Fibroblast of mammary gland (primary cell): ENCODE measurements around the gene PITPNM3.

ENCODE experiments used
- DNase-seq: peaks from one replicate; pipeline ENCODE4 v3.0.0-alpha.2; 2010; ENCODE audit warnings: low read depth
- H3K4me3 ChIP-seq: 2 replicates; pipeline ENCODE4 v1.5.1; 2011; ENCODE audit warnings: low read depth, mild to moderate bottlenecking, low read length, moderate library complexity; ENCODE audit not compliant: control insufficient read depth
- TF ChIP-seq, protein P1 (sequence below): conservative IDR thresholded peaks from 2 replicates; pipeline ENCODE4 v1.5.1; 2011; ENCODE audit warnings: low read depth, low read length, inconsistent platforms; ENCODE audit not compliant: control insufficient read depth, insufficient read depth

PITPNM3 gene

DNA sequence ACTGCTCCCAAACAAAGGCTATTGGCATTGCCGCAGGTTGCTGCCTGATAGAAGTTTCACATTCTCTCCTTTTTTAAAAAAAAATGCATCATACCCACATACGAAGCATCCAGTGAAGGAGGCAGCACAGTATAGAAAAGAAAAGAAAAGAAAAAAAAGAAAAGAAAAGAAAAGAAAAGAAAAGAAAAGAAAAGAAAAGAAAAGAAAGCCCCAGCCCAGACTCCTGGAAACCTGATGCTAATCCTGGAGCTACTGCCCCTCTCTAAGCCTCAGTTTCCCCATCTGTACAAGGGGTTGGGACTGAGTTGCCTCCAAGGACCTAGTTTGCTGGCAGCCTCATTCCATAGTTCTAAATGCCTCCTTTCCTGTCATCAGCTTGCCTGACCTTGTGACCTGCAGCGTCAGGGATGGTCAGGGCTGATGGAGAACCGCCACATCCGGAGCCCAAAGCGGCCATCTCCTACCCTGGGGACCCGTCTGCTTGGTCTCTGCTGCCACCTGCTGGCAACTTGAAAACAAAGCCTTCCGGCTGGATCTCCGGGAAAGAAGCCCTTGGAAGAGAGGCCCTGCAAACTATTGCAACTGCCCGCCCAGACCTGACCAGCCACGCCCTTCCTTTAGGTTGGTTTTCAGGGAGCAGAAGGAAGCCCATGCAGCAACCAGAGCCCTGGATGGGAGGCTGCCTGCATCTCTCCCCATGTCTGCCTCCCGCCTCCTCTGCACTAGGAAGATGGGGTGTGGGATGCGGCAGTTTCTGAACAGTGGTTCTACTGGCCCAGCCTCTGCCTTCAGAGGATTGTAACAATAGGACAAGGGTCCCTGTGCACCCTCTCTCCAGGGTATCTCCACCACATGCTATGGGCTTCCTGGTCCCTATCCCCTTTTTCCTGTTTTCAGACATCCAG is 134.4 kb downstream of the PITPNM3 start:
- DNase-seq: peak; percentile 75
- no peak overlapping the region for H3K4me3 ChIP-seq
- TF ChIP-seq, protein P1, sequence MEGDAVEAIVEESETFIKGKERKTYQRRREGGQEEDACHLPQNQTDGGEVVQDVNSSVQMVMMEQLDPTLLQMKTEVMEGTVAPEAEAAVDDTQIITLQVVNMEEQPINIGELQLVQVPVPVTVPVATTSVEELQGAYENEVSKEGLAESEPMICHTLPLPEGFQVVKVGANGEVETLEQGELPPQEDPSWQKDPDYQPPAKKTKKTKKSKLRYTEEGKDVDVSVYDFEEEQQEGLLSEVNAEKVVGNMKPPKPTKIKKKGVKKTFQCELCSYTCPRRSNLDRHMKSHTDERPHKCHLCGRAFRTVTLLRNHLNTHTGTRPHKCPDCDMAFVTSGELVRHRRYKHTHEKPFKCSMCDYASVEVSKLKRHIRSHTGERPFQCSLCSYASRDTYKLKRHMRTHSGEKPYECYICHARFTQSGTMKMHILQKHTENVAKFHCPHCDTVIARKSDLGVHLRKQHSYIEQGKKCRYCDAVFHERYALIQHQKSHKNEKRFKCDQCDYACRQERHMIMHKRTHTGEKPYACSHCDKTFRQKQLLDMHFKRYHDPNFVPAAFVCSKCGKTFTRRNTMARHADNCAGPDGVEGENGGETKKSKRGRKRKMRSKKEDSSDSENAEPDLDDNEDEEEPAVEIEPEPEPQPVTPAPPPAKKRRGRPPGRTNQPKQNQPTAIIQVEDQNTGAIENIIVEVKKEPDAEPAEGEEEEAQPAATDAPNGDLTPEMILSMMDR: peak; percentile 81

GRCh38 chr17:6420173-6420641 is 136.1 kb downstream of the PITPNM3 start:
- TF ChIP-seq, protein P1: peak; percentile 43
- peak; percentile 12 for DNase-seq
- no peak overlapping the region for H3K4me3 ChIP-seq

DNA sequence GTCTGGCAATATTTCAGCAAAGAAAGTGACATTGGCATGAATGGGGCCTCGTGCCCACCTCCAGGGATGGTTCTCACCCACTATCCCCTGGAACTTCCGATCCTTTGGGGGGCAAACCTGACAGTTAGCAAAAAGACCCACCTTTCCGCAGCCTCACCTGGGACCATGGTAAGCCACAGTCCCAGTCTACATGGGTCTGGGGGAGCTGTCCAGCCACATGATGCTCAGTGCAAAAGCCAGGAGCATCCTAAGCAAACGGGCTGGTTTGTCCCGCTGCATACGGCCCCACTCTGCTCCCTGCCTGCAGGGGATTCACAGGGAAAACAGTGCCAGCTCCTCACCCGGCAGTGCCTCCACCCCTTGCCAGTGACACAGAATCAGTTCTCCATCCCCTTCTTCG is 140.7 kb downstream of the PITPNM3 start:
- no peak for DNase-seq
- no peak overlapping the region for H3K4me3 ChIP-seq
- TF ChIP-seq, protein P1: no peak

GRCh38 chr17:6413065-6413464 is 143.3 kb downstream of the PITPNM3 start:
- TF ChIP-seq, protein P1: peak; percentile 54
- H3K4me3 ChIP-seq: no peak overlapping the region
- peak; percentile 47 for DNase-seq

- no peak overlapping the region for H3K4me3 ChIP-seq
- no peak for DNase-seq
- TF ChIP-seq, protein P1: no peak
Observed at GRCh38 chr17:6408735-6409134, 147.6 kb downstream of the PITPNM3 start.

DNA sequence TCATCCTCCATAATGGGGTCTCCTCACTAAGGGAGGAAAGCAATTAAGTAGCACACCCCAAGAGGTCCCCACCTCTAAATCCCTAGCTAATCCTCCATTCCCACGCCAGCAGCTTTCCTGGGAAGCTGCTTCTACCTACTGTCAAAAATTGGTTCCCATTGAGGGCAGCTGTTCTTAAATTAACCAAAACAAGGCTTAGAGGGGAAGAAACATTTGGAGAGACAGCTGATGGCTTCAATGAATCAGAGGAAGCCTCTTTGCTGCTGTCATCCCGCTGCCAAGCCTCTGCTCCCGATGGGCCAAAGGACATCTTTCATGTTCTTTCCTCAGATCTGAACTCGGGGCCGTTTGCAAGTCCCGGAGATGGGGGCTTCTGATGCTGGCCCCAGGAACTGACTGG is 148.1 kb downstream of the PITPNM3 start:
- DNase-seq: no peak
- H3K4me3 ChIP-seq: no peak overlapping the region
- TF ChIP-seq, protein P1: no peak
